Bronchial epithelial cell (primary cell): ENCODE results near the gene SMDT1. TPM values are rescaled to one million over a fixed set of nuclear protein-coding genes. Genes with fewer than 3 reads are reported as not detected.
A peak's percentile ranks its signal among the peaks of the same experiment; 100 is the strongest.
"Not testable (repeated sequence)": the region's sequence is repeated elsewhere in the genome, so short reads cannot be mapped to it uniquely, and the experiment has no call there.

Experiments
- DNase-seq: peaks from one replicate; pipeline ENCODE4 v3.0.0-alpha.2; 2010; ENCODE audit warnings: low read depth
- FAIRE-seq: peaks from 2 replicates; lab custom pipeline; 2011; peaks lifted over from hg19 to GRCh38; lab: Jason Lieb, UNC
- H3K27me3 ChIP-seq: 2 replicates; pipeline ENCODE4 v1.5.1; 2011; ENCODE audit warnings: low read length; ENCODE audit not compliant: control insufficient read depth, insufficient read depth
- H3K36me3 ChIP-seq: 2 replicates; pipeline ENCODE4 v1.5.1; 2011; ENCODE audit warnings: low read length; ENCODE audit not compliant: control insufficient read depth, insufficient read depth
- H3K4me3 ChIP-seq: 2 replicates; pipeline ENCODE4 v1.5.1; 2011; ENCODE audit warnings: mild to moderate bottlenecking, low read depth, low read length, control low read depth
- total RNA-seq: library from RNA; depleted of rRNA; stranded (reverse); fragments of >200 nt; gene quantifications from 2 replicates; pipeline ENCODE4 v1.2.1, GENCODE V29; 2014
- TF ChIP-seq, protein P1 (sequence below): IDR thresholded peaks from 2 replicates; pipeline ENCODE4 v1.5.1; 2011; ENCODE audit warnings: mild to moderate bottlenecking, moderate library complexity, low read length, control low read depth, inconsistent platforms; ENCODE audit not compliant: insufficient read depth, severe bottlenecking

Gene SMDT1
- total RNA-seq, 1 donor from 2014 or later: 5.5 TPM

GRCh38 chr22:42127606-42128005 lies 48.1 kb downstream of the SMDT1 start:
- Histone ChIP-seq H3K27me3 (no peaks in the 10 kb centered on the region), H3K36me3 (no peaks in the 10 kb centered on the region), H3K4me3 (no peak overlapping the region)
- FAIRE-seq (peak; percentile 76), DNase-seq (no peak)
- TF ChIP-seq, protein P1, sequence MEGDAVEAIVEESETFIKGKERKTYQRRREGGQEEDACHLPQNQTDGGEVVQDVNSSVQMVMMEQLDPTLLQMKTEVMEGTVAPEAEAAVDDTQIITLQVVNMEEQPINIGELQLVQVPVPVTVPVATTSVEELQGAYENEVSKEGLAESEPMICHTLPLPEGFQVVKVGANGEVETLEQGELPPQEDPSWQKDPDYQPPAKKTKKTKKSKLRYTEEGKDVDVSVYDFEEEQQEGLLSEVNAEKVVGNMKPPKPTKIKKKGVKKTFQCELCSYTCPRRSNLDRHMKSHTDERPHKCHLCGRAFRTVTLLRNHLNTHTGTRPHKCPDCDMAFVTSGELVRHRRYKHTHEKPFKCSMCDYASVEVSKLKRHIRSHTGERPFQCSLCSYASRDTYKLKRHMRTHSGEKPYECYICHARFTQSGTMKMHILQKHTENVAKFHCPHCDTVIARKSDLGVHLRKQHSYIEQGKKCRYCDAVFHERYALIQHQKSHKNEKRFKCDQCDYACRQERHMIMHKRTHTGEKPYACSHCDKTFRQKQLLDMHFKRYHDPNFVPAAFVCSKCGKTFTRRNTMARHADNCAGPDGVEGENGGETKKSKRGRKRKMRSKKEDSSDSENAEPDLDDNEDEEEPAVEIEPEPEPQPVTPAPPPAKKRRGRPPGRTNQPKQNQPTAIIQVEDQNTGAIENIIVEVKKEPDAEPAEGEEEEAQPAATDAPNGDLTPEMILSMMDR: no peak

- FAIRE-seq: peak; percentile 62
- not testable (repeated sequence) for H3K36me3 ChIP-seq, DNase-seq, H3K4me3 ChIP-seq, H3K27me3 ChIP-seq
These were observed 48.5 kb downstream of the SMDT1 start for GRCh38 chr22:42128007-42128406.

- H3K27me3 ChIP-seq, H3K36me3 ChIP-seq, FAIRE-seq, H3K4me3 ChIP-seq, DNase-seq: not testable (repeated sequence)
These were observed 49.5 kb downstream of the SMDT1 start for GRCh38 chr22:42128776-42129694.

DNA sequence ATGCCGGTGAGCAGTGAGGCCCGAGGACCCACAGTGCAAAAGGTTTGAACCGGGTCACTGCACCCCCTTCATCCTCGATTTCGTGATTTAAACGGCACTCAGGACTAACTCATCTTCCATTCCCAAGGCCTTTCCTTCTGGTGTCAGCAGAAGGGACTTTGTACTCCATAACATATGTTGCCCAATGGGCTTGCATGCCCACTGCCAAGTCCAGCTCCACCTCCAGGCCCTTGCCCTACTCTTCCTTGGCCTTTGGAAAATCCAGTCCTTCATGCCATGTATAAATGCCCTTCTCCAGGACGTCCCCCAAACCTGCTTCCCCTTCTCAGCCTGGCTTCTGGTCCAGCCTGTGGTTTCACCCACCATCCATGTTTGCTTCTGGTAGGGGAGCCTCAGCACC lies 50.7 kb downstream of the SMDT1 start:
- DNase-seq, H3K4me3 ChIP-seq, H3K27me3 ChIP-seq, H3K36me3 ChIP-seq: not testable (repeated sequence)
- peak; percentile 7 for FAIRE-seq

- FAIRE-seq: peak; percentile 100
- DNase-seq: not testable (repeated sequence)
These were observed 51.3 kb downstream of the SMDT1 start, which contains the start of gene CYP2D6 for GRCh38 chr22:42130639-42131431. CYP2D6 (minus strand) TSS chr22:42130810; CDS start chr22:42130791, 19 bp downstream.

DNA sequence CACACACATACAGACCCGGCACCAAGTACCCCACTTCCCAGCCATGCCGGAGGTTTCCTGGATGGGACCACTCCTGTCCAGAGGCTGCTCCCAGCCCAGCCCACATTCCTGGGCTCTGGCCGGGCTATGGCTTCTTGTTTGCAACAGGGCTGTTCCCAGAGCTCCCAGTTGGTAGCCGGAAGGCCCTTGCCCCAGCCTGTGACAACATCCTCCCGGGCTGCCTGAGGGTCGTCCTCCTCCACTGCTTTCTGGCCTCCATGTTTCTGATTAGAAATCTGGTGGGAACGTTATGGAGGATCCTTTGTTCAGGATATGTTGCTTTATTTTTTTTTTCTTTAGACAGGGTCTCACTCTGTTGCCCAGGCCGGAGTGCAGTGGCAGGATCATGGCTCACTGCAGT lies 52.1 kb downstream of the SMDT1 start:
- DNase-seq: no peak
- FAIRE-seq: peak; percentile 13
- Histone ChIP-seq H3K4me3 (no peak overlapping the region), H3K27me3 (no peaks in the 10 kb centered on the region), H3K36me3 (no peaks in the 10 kb centered on the region)
- TF ChIP-seq, protein P1: no peak

More at GRCh38 chr22:42130639-42131431, 51.3 kb downstream of the SMDT1 start, which contains the start of gene CYP2D6:
- H3K4me3 ChIP-seq, H3K36me3 ChIP-seq, H3K27me3 ChIP-seq: not testable (repeated sequence)

DNA sequence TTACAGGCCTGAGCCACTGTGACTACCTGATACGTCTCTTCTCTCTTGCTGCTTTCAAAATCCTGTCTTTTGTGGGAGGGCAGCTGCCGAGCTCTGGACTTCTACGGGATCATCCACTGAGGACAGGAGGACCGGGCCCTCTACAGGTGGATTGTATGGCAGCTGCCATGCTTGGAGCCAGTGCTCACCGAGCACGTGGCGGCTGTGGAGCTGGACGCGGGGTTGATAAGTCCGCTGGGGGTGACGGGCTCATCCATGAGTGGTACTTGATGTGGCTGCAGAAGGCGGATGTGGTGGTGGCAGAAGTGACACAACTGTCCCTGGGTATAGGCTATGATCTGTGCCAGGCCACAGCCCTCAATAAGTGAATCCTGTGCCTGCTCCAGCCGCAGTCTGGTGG lies 53.0 kb downstream of the SMDT1 start:
- H3K4me3 ChIP-seq: no peak overlapping the region
- no peaks in the 10 kb centered on the region for H3K27me3 ChIP-seq
- DNase-seq (no peak), FAIRE-seq (no peak)
- no peaks in the 10 kb centered on the region for H3K36me3 ChIP-seq
- TF ChIP-seq, protein P1: no peak

Other genes with a start within 250 kb of the SMDT1 start
- gene SREBF2, start 246.6 kb upstream of the SMDT1 start, total RNA-seq: 44.2 and 66.4 TPM in 2 replicates
- gene SHISA8, start 164.6 kb upstream of the SMDT1 start, total RNA-seq: not detected in 2 replicates
- gene TNFRSF13C, start 152.9 kb upstream of the SMDT1 start, total RNA-seq: under 0.01 TPM in 2 replicates
- 1.3 and 3.5 TPM in 2 replicates for gene CENPM, start 132.5 kb upstream of the SMDT1 start, total RNA-seq
- under 0.01 TPM in 2 replicates for gene SEPTIN3, start 110.3 kb upstream of the SMDT1 start, total RNA-seq
- 0.26 and 0.77 TPM in 2 replicates for gene WBP2NL, start 80.9 kb upstream of the SMDT1 start, total RNA-seq
- gene NAGA, start 8.9 kb upstream of the SMDT1 start, total RNA-seq: 18.7 and 26.0 TPM in 2 replicates
- gene PHETA2, start 5.5 kb upstream of the SMDT1 start, total RNA-seq: 2.4 and 3.4 TPM in 2 replicates
- 64.8 and 68.0 TPM in 2 replicates for gene NDUFA6, start 11.1 kb downstream of the SMDT1 start, total RNA-seq
- 0.53 and 0.64 TPM in 2 replicates for gene CYP2D6, start 51.1 kb downstream of the SMDT1 start, total RNA-seq
- 36.9 and 40.8 TPM in 2 replicates for gene TCF20, start 191.0 kb downstream of the SMDT1 start, total RNA-seq